Activated CD4-positive, alpha-beta T cell treated with anti-CD3 and anti-CD28 coated beads, Interleukin-2, amount 10 ng/mL, durations not matched to agents 7 days and 5 days (primary cell): ENCODE data around the gene CD58. TPM values are rescaled to one million over a fixed set of nuclear protein-coding genes. Genes with fewer than 3 reads are reported as not detected.
"Not testable (repeated sequence)": the region's sequence is repeated elsewhere in the genome, so short reads cannot be mapped to it uniquely, and the experiment has no call there.

Experiments
- CTCF ChIA-PET: fragments of 350-600 bp; sonication (Branson Sonifier 250); formaldehyde crosslinking; loops from one replicate; lab custom pipeline; 2021; ENCODE audit warnings: antibody characterized with exemption; lab: Charles Lee
- POLR2A ChIA-PET: fragments of 350-600 bp; sonication (Branson Sonifier 250); formaldehyde crosslinking; loops from one replicate; lab custom pipeline; 2021; ENCODE audit warnings: antibody characterized with exemption; lab: Charles Lee
- DNase-seq: peaks from one replicate; pipeline ENCODE4 v3.0.0-alpha.2; 2020
- H3K27ac Mint-ChIP-seq: one replicate; pipeline ENCODE4 v1.8.0; 2021; ENCODE audit warnings: mild to moderate bottlenecking, moderate library complexity, mixed read lengths
- H3K27me3 Mint-ChIP-seq: one replicate; pipeline ENCODE4 v1.8.0; 2021; ENCODE audit warnings: mixed read lengths
- H3K36me3 Mint-ChIP-seq: one replicate; pipeline ENCODE4 v1.8.0; 2021; ENCODE audit warnings: low read depth, mixed read lengths
- H3K4me1 Mint-ChIP-seq: one replicate; pipeline ENCODE4 v1.8.0; 2021; ENCODE audit warnings: mixed read lengths
- H3K4me3 Mint-ChIP-seq: one replicate; pipeline ENCODE4 v1.8.0; 2021; ENCODE audit warnings: mild to moderate bottlenecking, moderate library complexity, mixed read lengths
- H3K9me3 Mint-ChIP-seq: one replicate; pipeline ENCODE4 v1.8.0; 2021; ENCODE audit warnings: mixed read lengths
- total RNA-seq, 2 experiments: library from RNA; stranded (reverse); gene quantifications; one replicate each; pipeline ENCODE4 v1.2.3, GENCODE V29; 2021

The CD58 gene
- total RNA-seq, 2 experiments from 2014 or later, result 22.5 to 29.2 TPM

DNA sequence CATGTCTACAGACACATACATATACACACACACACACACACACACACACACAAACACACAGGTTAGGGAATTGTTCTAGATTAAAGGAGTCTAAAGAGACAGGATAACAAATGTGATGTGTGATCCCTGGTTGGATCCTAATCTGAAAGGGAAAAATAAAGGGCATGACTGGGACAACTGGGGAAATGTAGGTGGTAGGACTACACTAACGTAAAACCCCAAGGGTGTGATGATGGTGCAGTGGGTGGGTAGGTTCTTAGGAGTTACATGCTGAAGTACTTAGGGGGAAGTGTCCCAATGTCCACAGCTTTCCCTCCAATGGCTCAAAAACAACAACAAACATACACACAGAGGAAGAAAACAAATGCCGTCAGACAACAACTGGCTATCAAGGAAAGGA lies 28.5 kb upstream of the CD58 start:
- H3K4me3 Mint-ChIP-seq, H3K36me3 Mint-ChIP-seq, H3K9me3 Mint-ChIP-seq, POLR2A ChIA-PET, H3K4me1 Mint-ChIP-seq, H3K27ac Mint-ChIP-seq, H3K27me3 Mint-ChIP-seq, DNase-seq: not testable (repeated sequence)
- CTCF ChIA-PET, result interaction anchor here (1.2 kb wide), 1 partner anchor 25 kb away, joined by 4 read pairs; no protein-coding TSS in a partner anchor

DNA sequence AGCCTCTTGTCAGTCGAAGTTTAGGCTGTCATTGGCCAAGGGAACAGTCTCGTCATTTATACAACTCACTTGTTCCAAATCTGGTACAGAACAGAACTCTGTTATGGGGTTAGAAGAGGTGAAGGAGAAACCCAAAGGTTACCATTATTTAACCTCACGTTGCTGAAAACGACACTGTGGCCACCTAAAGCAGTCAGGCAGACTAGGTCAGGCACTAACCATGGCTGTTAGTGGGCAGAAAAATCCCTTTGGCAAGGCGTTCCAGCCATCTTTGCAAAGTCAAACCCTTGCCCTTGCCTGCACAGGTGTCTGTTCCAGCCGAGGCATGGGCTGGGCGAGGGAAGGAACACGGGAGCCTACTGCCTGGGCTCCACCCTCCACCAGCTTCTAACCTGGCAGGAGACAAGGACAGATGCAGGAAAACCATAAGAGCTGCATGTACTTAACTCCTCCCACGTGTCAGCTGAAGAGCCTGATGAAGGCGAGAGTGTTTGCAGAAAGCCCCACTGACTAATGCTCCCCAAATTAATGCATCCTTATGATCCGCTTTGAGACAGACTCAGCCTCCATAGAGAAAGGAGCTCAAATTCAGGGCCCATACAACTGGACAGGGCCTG lies 27.7 kb upstream of the CD58 start:
- CTCF ChIA-PET, result interaction anchor here (1.2 kb wide), 1 partner anchor 24 kb away, joined by 4 read pairs; no protein-coding TSS in a partner anchor
- H3K36me3 Mint-ChIP-seq, DNase-seq, H3K9me3 Mint-ChIP-seq, H3K4me3 Mint-ChIP-seq, H3K27ac Mint-ChIP-seq, H3K4me1 Mint-ChIP-seq, POLR2A ChIA-PET, H3K27me3 Mint-ChIP-seq: not testable (repeated sequence)

DNA sequence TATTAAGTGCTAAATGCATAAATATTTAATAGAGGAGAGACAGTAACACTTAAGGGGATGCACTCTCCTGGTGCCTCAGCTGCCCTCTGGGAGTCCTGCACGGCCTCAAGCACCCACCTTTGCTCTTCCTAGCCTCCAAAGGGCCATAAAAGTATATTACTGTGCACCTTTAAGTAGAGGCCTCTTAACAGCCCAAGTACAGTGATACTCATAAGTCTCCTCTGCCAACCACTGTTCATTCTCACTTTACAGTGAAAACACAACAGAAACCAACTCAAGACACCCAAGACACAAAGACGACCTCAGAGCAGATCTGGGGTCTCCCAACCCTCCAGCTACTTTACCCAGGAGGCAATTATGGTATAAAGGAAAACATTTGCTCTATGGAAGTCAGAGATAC lies 26.6 kb upstream of the CD58 start:
- H3K27me3 Mint-ChIP-seq, H3K9me3 Mint-ChIP-seq, DNase-seq, H3K27ac Mint-ChIP-seq, POLR2A ChIA-PET, CTCF ChIA-PET, H3K4me1 Mint-ChIP-seq, H3K4me3 Mint-ChIP-seq, H3K36me3 Mint-ChIP-seq: not testable (repeated sequence)

DNA sequence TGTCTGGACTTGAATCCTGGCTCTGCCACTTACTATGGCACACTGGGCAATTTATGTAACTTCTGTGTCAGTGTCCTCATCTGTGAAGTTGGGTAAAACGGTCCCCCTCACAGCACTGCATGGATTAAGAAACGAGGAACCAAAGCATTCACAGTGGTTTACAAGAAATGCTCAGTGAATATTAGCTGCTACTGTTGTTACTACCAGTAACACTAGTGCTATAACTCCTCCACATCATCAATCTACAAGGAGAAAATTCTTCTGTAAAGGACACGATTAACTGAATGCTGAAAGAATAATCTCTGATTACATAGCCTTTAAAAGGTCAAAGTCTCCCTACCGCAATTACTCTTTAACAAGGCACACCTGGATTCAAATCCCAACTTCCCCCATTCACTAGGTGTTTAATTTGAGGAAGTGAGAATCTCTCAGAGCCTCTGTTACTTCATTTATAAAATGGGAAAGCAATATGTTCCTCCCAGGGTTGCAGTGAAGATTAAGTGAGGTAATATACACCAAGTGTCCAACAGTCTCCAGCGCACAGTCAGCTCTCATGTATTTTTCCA lies 26.0 kb upstream of the CD58 start:
- H3K27ac Mint-ChIP-seq, H3K4me1 Mint-ChIP-seq, DNase-seq, H3K36me3 Mint-ChIP-seq, H3K4me3 Mint-ChIP-seq, POLR2A ChIA-PET, H3K27me3 Mint-ChIP-seq, H3K9me3 Mint-ChIP-seq: not testable (repeated sequence)
- CTCF ChIA-PET, result interaction anchor here (1.2 to 1.7 kb wide), 2 partner anchors 22 to 27 kb away, joined by 3 to 8 read pairs; no protein-coding TSS in a partner anchor

- H3K27me3 Mint-ChIP-seq, H3K9me3 Mint-ChIP-seq, H3K4me3 Mint-ChIP-seq, POLR2A ChIA-PET, H3K4me1 Mint-ChIP-seq, H3K27ac Mint-ChIP-seq, H3K36me3 Mint-ChIP-seq: not testable (repeated sequence)
- CTCF ChIA-PET, result interaction anchor here (0.8 to 1.8 kb wide), 5 partner anchors 14 to 457 kb away, joined by 3 to 8 read pairs (median 3); no protein-coding TSS in a partner anchor
- peak; percentile 59 for DNase-seq
These were observed 25.3 kb upstream of the CD58 start for GRCh38 chr1:116595946-116596741.

- H3K27me3 Mint-ChIP-seq, result not testable (repeated sequence)
These were observed 24.4 kb upstream of the CD58 start for GRCh38 chr1:116595065-116595840.

GRCh38 chr1:116593977-116594376 lies 23.2 kb upstream of the CD58 start:
- H3K4me1 Mint-ChIP-seq, DNase-seq, POLR2A ChIA-PET, H3K4me3 Mint-ChIP-seq, H3K27me3 Mint-ChIP-seq, H3K27ac Mint-ChIP-seq, H3K36me3 Mint-ChIP-seq, H3K9me3 Mint-ChIP-seq: not testable (repeated sequence)
- CTCF ChIA-PET, result interaction anchor here (1.2 kb wide), 1 partner anchor 25 kb away, joined by 3 read pairs; no protein-coding TSS in a partner anchor

More at GRCh38 chr1:116595065-116595840, 24.4 kb upstream of the CD58 start:
- CTCF ChIA-PET, result interaction anchor here (0.8 to 1.8 kb wide), 6 partner anchors 13 to 456 kb away, joined by 3 to 8 read pairs (median 3); no protein-coding TSS in a partner anchor
- H3K4me1 Mint-ChIP-seq, H3K36me3 Mint-ChIP-seq, H3K4me3 Mint-ChIP-seq, H3K9me3 Mint-ChIP-seq, DNase-seq, POLR2A ChIA-PET, H3K27ac Mint-ChIP-seq: not testable (repeated sequence)

DNA sequence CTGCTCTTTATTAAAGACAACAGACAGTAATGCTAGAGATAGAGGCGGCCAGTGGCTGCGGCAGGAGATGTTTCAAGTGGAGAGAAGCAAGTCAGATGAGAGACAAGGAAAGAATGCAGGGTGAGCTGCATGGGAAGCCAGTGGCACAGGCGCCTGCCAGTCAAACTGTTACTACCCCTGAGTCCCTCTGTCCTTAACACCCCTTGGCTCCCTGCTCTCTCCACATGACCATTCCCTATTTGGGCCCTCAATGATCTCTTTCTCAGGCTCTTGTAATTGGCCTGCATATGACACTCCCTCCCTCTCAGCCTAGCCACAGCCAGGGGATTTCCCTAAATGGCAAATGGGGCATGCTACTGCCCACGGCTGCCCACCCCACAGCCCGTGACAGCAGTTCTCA lies 22.6 kb upstream of the CD58 start:
- H3K4me3 Mint-ChIP-seq, H3K4me1 Mint-ChIP-seq, DNase-seq, POLR2A ChIA-PET, CTCF ChIA-PET, H3K9me3 Mint-ChIP-seq, H3K27me3 Mint-ChIP-seq, H3K27ac Mint-ChIP-seq, H3K36me3 Mint-ChIP-seq: not testable (repeated sequence)

DNA sequence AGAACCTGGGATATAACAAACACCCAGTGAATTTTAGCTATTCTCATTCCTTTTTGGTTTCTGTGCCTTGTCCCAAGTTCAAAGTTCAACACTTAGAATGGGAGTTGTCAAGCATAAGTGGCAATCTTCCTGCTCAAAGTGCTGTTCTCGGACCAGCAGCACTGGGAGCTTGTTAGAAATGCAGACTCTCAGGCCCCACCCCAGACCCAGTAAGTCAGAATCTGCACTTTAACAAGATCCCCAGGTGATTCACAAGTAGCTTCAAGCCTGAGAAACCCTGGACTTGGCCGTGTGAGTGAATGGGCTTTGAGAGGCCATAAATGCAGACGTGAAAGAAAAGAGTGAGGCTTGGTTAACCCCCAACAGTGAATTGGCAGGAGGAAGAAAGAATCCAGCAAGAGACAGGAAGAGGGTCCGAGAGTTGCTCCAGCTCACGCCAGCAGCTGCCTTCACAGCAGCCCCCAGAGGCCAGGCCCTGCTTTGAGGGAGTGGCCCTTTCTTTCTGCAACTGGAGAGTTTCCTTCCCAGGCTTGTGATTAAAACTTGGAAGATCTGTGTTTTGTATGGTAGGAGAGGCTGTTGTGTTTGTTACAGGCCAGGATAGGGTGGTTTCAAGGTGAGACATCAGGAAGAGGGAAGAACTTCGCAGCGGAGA lies 21.3 kb upstream of the CD58 start:
- H3K36me3 Mint-ChIP-seq, DNase-seq, H3K4me3 Mint-ChIP-seq, CTCF ChIA-PET, H3K9me3 Mint-ChIP-seq, H3K27ac Mint-ChIP-seq, H3K27me3 Mint-ChIP-seq, POLR2A ChIA-PET: not testable (repeated sequence)
- H3K4me1 Mint-ChIP-seq, result peaks cover 15% of the 10 kb centered on the region

GRCh38 chr1:116591006-116591950 lies 20.5 kb upstream of the CD58 start:
- DNase-seq, H3K9me3 Mint-ChIP-seq, H3K27me3 Mint-ChIP-seq, H3K27ac Mint-ChIP-seq, H3K36me3 Mint-ChIP-seq, CTCF ChIA-PET, H3K4me3 Mint-ChIP-seq: not testable (repeated sequence)
- POLR2A ChIA-PET, result interaction anchor here (0.6 kb wide), 1 partner anchor 694 kb away, joined by 3 read pairs; no protein-coding TSS in a partner anchor
- peaks cover 14% of the 10 kb centered on the region for H3K4me1 Mint-ChIP-seq

GRCh38 chr1:116590359-116591005 lies 19.7 kb upstream of the CD58 start:
- POLR2A ChIA-PET, H3K4me3 Mint-ChIP-seq, H3K27ac Mint-ChIP-seq, H3K27me3 Mint-ChIP-seq, H3K36me3 Mint-ChIP-seq, H3K4me1 Mint-ChIP-seq, H3K9me3 Mint-ChIP-seq, DNase-seq: not testable (repeated sequence)
- CTCF ChIA-PET, result interaction anchor here (0.6 kb wide), 3 partner anchors 80 to 254 kb away, joined by 3 to 5 read pairs (median 4); no protein-coding TSS in a partner anchor
